Vagina (tissue), 2 donors: Measurements from ENCODE around the gene PTPRK. TPM values are rescaled to one million over a fixed set of nuclear protein-coding genes. Genes with fewer than 3 reads are reported as not detected.

Experiments used
- DNase-seq, 2 donors: peaks; one replicate each; pipeline ENCODE4 v3.0.0-alpha.2; 2017; ENCODE audit errors: extremely low spot score in 2 of 2
- H3K27ac ChIP-seq: fragments of 200-600 bp; sonication (generic); one replicate; pipeline ENCODE4 v1.5.1; 2019
- H3K27me3 ChIP-seq: fragments of 200-600 bp; sonication (generic); one replicate; pipeline ENCODE4 v1.5.1; 2019
- H3K36me3 ChIP-seq, 2 donors: fragments of 200-600 bp; sonication (generic); one replicate each; pipeline ENCODE4 v1.5.1; 2017 to 2019
- H3K4me1 ChIP-seq: fragments of 200-600 bp; sonication (generic); one replicate; pipeline ENCODE4 v1.5.1; 2019
- H3K4me3 ChIP-seq, 2 donors: fragments of 200-600 bp; sonication (generic); 1 replicate in 1 of 2; 2 replicates in 1 of 2; pipeline ENCODE4 v1.5.1; 2016 to 2019
- H3K9me3 ChIP-seq: fragments of 200-600 bp; sonication (generic); one replicate; pipeline ENCODE4 v1.5.1; 2019
- CTCF ChIP-seq, 3 experiments: fragments of 450-650 bp in 2 of 3; fragments of 200-600 bp in 1 of 3; sonication (generic) in 1 of 3; IDR thresholded peaks; one replicate each; pipeline ENCODE4 v1.5.1; 2017 to 2019; ENCODE audit warnings: antibody characterized with exemption in 3 of 3, mild to moderate bottlenecking in 2 of 3, moderate library complexity in 2 of 3
- POLR2A ChIP-seq, 2 donors: fragments of 450-650 bp; IDR thresholded peaks; one replicate each; pipeline ENCODE4 v1.6.1; 2017; ENCODE audit warnings: antibody characterized with exemption in 2 of 2, mild to moderate bottlenecking in 2 of 2, moderate library complexity in 2 of 2
- POLR2AphosphoS5 ChIP-seq, 2 donors: sonication (generic); formaldehyde crosslinking; IDR thresholded peaks; one replicate each; pipeline ENCODE4 v1.9.0; 2017; ENCODE audit warnings: antibody characterized with exemption in 2 of 2, mild to moderate bottlenecking in 2 of 2, low read depth in 1 of 2; ENCODE audit not compliant: insufficient read depth in 1 of 2
- intact Hi-C: fragments of 100-400 bp; cut with DNase I; formaldehyde crosslinking; loops from one replicate; pipeline ENCODE4 v1.15.1; 2023
- total RNA-seq: library from RNA; depleted of rRNA; stranded (reverse); fragments of >200 nt; gene quantifications from one replicate; pipeline ENCODE4 v1.2.3, GENCODE V29; 2016

The PTPRK gene
- total RNA-seq, 1 donor from 2014 or later: 82.5 TPM

GRCh38 chr6:128376952-128377503, 143.4 kb downstream of the PTPRK start:
- Histone ChIP-seq H3K4me3 (no peak overlapping the region), H3K36me3 (peaks cover 0 to 4% of the 10 kb centered on the region in 2 donors), H3K9me3 (no peaks in the 10 kb centered on the region), H3K4me1 (peaks cover 4% of the 10 kb centered on the region), H3K27ac (no peak overlapping the region), H3K27me3 (no peaks in the 10 kb centered on the region)
- DNase-seq: no peak
- no peak for TF ChIP-seq CTCF (IDR thresholded peaks at IDR 0.05)
- intact Hi-C loops: no loop called here

GRCh38 chr6:128371136-128371535, 149.3 kb downstream of the PTPRK start:
- no peak for DNase-seq
- H3K27me3 ChIP-seq: no peaks in the 10 kb centered on the region
- H3K36me3 ChIP-seq: peaks cover 0 to 4% of the 10 kb centered on the region in 2 donors
- no peak overlapping the region for H3K27ac ChIP-seq
- peaks cover 24% of the 10 kb centered on the region for H3K4me1 ChIP-seq
- intact Hi-C loops: no loop called here
- H3K4me3 ChIP-seq: no peak overlapping the region
- TF ChIP-seq CTCF (IDR thresholded peaks at IDR 0.05) (no peak), POLR2AphosphoS5 (IDR thresholded peaks at IDR 0.05; ENCODE audit: insufficient read depth in 1 of 2, low read depth in 1 of 2) (no peak), POLR2A (IDR thresholded peaks at IDR 0.05) (no peak)
- H3K9me3 ChIP-seq: no peaks in the 10 kb centered on the region

GRCh38 chr6:128370072-128370471, 150.3 kb downstream of the PTPRK start:
- Histone ChIP-seq H3K4me1 (peaks cover 24% of the 10 kb centered on the region), H3K36me3 (peaks cover 0 to 1% of the 10 kb centered on the region in 2 donors), H3K27ac (peak overlapping the region; percentile 0), H3K9me3 (no peaks in the 10 kb centered on the region), H3K27me3 (no peaks in the 10 kb centered on the region), H3K4me3 (no peak overlapping the region)
- no peak for DNase-seq
- intact Hi-C loops: no loop called here
- TF ChIP-seq CTCF (IDR thresholded peaks at IDR 0.05) (no peak), POLR2AphosphoS5 (IDR thresholded peaks at IDR 0.05; ENCODE audit: insufficient read depth in 1 of 2, low read depth in 1 of 2) (peak in 1 of 2 donors; percentile 39), POLR2A (IDR thresholded peaks at IDR 0.05) (no peak)

- H3K9me3 ChIP-seq: no peaks in the 10 kb centered on the region
- TF ChIP-seq POLR2A (IDR thresholded peaks at IDR 0.05): no peak
- no peak for TF ChIP-seq CTCF (IDR thresholded peaks at IDR 0.05)
- no peak for TF ChIP-seq POLR2AphosphoS5 (IDR thresholded peaks at IDR 0.05; ENCODE audit: insufficient read depth in 1 of 2, low read depth in 1 of 2)
- no peak for DNase-seq
- H3K4me3 ChIP-seq: no peak overlapping the region
- intact Hi-C loops: no loop called here
- no peak overlapping the region for H3K27ac ChIP-seq
- peaks cover 24% of the 10 kb centered on the region for H3K4me1 ChIP-seq
- no peaks in the 10 kb centered on the region for H3K27me3 ChIP-seq
- no peaks in the 10 kb centered on the region for H3K36me3 ChIP-seq
Observed at GRCh38 chr6:128368213-128368944, 152.0 kb downstream of the PTPRK start.

GRCh38 chr6:128367437-128367836, 153.0 kb downstream of the PTPRK start:
- H3K36me3 ChIP-seq: no peaks in the 10 kb centered on the region
- peaks cover 24% of the 10 kb centered on the region for H3K4me1 ChIP-seq
- DNase-seq: no peak
- no peak overlapping the region for H3K4me3 ChIP-seq
- intact Hi-C loops: no loop called here
- H3K27ac ChIP-seq: no peak overlapping the region
- H3K27me3 ChIP-seq: no peaks in the 10 kb centered on the region
- TF ChIP-seq POLR2A (IDR thresholded peaks at IDR 0.05) (no peak), CTCF (IDR thresholded peaks at IDR 0.05) (no peak), POLR2AphosphoS5 (IDR thresholded peaks at IDR 0.05; ENCODE audit: insufficient read depth in 1 of 2, low read depth in 1 of 2) (no peak)
- H3K9me3 ChIP-seq: no peaks in the 10 kb centered on the region
